Upper lobe of left lung (tissue), 4 donors: ENCODE results near the gene WDR48.

ENCODE experiments used
- EP300 ChIP-seq, 4 donors: sonication (generic); formaldehyde crosslinking; IDR thresholded peaks; one replicate each; pipeline ENCODE4 v1.5.1; 2017; ENCODE audit warnings: antibody characterized with exemption in 4 of 4, control low read depth in 2 of 4
- POLR2A ChIP-seq, 4 donors: fragments of 450-650 bp; IDR thresholded peaks; one replicate each; pipeline ENCODE4 v1.5.1; 2016 to 2017; ENCODE audit warnings: antibody characterized with exemption in 4 of 4, mild to moderate bottlenecking in 2 of 4
- POLR2AphosphoS5 ChIP-seq, 2 donors: sonication (generic); formaldehyde crosslinking; IDR thresholded peaks; one replicate each; pipeline ENCODE4 v1.5.1; 2017; ENCODE audit warnings: antibody characterized with exemption in 2 of 2
- TF ChIP-seq, protein P1 (sequence below), 6 experiments: fragments of 450-650 bp in 4 of 6; fragments of 200-600 bp in 2 of 6; sonication (generic) in 2 of 6; IDR thresholded peaks; one replicate each; pipeline ENCODE4 v1.5.1; 2016 to 2019; ENCODE audit warnings: antibody characterized with exemption in 6 of 6

DNA sequence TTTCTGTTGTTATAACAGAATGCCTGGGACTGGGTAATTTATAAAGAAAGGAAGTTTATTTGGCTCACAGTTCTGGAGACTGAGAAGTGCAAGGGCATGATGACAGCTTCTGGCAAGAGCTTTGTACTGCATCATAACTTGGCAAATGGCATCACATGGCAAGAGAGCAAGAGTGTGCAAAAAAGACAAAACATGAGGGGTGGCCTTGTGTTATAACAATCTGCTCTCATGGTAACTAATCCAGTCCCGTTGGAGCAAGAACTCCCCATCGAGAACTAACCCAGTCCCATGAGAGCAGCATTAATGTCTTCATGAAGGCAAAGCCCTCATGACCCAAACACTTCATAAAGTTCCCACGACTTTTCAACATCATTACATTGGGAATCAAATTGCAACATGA, 23.3 kb upstream of the WDR48 start:
- TF ChIP-seq, protein P1, sequence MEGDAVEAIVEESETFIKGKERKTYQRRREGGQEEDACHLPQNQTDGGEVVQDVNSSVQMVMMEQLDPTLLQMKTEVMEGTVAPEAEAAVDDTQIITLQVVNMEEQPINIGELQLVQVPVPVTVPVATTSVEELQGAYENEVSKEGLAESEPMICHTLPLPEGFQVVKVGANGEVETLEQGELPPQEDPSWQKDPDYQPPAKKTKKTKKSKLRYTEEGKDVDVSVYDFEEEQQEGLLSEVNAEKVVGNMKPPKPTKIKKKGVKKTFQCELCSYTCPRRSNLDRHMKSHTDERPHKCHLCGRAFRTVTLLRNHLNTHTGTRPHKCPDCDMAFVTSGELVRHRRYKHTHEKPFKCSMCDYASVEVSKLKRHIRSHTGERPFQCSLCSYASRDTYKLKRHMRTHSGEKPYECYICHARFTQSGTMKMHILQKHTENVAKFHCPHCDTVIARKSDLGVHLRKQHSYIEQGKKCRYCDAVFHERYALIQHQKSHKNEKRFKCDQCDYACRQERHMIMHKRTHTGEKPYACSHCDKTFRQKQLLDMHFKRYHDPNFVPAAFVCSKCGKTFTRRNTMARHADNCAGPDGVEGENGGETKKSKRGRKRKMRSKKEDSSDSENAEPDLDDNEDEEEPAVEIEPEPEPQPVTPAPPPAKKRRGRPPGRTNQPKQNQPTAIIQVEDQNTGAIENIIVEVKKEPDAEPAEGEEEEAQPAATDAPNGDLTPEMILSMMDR (IDR thresholded peaks at IDR 0.05) = no peak
- TF ChIP-seq POLR2A (IDR thresholded peaks at IDR 0.05) = no peak
- TF ChIP-seq POLR2AphosphoS5 (IDR thresholded peaks at IDR 0.05) = no peak
- no peak for TF ChIP-seq EP300 (IDR thresholded peaks at IDR 0.05)
